ENCODE data around the gene ATP11C.
A peak's percentile ranks its signal among the peaks of the same experiment; 100 is the strongest.

The ATP11C gene

GRCh38 chrX:139783030-139783429 is 149.8 kb downstream of the ATP11C start:
- no peak for DNase-seq (ENCODE audit: low read depth)
- no peak overlapping the region for H3K4me3 ChIP-seq (ENCODE audit: low read depth, low read length)
- no peak for TF ChIP-seq CTCF (IDR thresholded peaks at IDR 0.05; ENCODE audit: low read depth, low read length, missing control alignments)

- no peak for TF ChIP-seq CTCF (IDR thresholded peaks at IDR 0.05; ENCODE audit: low read depth, low read length, missing control alignments)
- no peak for DNase-seq (ENCODE audit: low read depth)
- no peak overlapping the region for H3K4me3 ChIP-seq (ENCODE audit: low read depth, low read length)
Observed at GRCh38 chrX:139776599-139776998, 156.3 kb downstream of the ATP11C start.

- no peak for TF ChIP-seq CTCF (IDR thresholded peaks at IDR 0.05; ENCODE audit: low read depth, low read length, missing control alignments)
- DNase-seq (ENCODE audit: low read depth): no peak
- no peak overlapping the region for H3K4me3 ChIP-seq (ENCODE audit: low read depth, low read length)
Observed at GRCh38 chrX:139770366-139770765, 162.5 kb downstream of the ATP11C start.

GRCh38 chrX:139766545-139766983 is 166.3 kb downstream of the ATP11C start:
- H3K4me3 ChIP-seq (ENCODE audit: low read depth, low read length): no peak overlapping the region
- TF ChIP-seq CTCF (IDR thresholded peaks at IDR 0.05; ENCODE audit: low read depth, low read length, missing control alignments): no peak
- no peak for DNase-seq (ENCODE audit: low read depth)

- DNase-seq (ENCODE audit: low read depth): no peak
- no peak overlapping the region for H3K4me3 ChIP-seq (ENCODE audit: low read depth, low read length)
- TF ChIP-seq CTCF (IDR thresholded peaks at IDR 0.05; ENCODE audit: low read depth, low read length, missing control alignments): no peak
Observed at GRCh38 chrX:139762400-139763183, 170.3 kb downstream of the ATP11C start.

- TF ChIP-seq CTCF (IDR thresholded peaks at IDR 0.05; ENCODE audit: low read depth, low read length, missing control alignments): peak; percentile 44
- DNase-seq (ENCODE audit: low read depth): no peak
Observed at GRCh38 chrX:139759637-139760036, 173.2 kb downstream of the ATP11C start.

GRCh38 chrX:139758809-139759208 is 174.0 kb downstream of the ATP11C start:
- no peak overlapping the region for H3K4me3 ChIP-seq (ENCODE audit: low read depth, low read length)
- no peak for DNase-seq (ENCODE audit: low read depth)
- TF ChIP-seq CTCF (IDR thresholded peaks at IDR 0.05; ENCODE audit: low read depth, low read length, missing control alignments): no peak

More at GRCh38 chrX:139759637-139760036, 173.2 kb downstream of the ATP11C start:
- H3K4me3 ChIP-seq (ENCODE audit: low read depth, low read length): no peak overlapping the region

Data from GM12864 (cell line).